Hindlimb muscle (tissue), 1 donor: ENCODE measurements around the gene SGMS1. TPM values are rescaled to one million over a fixed set of nuclear protein-coding genes. Genes with fewer than 3 reads are reported as not detected.
A peak's percentile ranks its signal among the peaks of the same experiment; 100 is the strongest.

Source experiments
- DNase-seq: peaks from one replicate; pipeline ENCODE4 v3.0.0-alpha.2; 2013
- polyA plus RNA-seq: library from polyadenylated mRNA; unstranded; fragments of 120-200 nt; gene quantifications from one replicate; pipeline ENCODE4 v1.2.1, GENCODE V29; 2013; ENCODE audit not compliant: insufficient read length

Gene SGMS1
- polyA plus RNA-seq, 1 donor: 25.4 TPM

GRCh38 chr10:50325449-50326171 is 298.1 kb downstream of the SGMS1 start:
- DNase-seq: no peak

- DNase-seq: no peak
Measured at GRCh38 chr10:50324680-50325393, 298.9 kb downstream of the SGMS1 start.

GRCh38 chr10:50324046-50324445 is 299.7 kb downstream of the SGMS1 start:
- no peak for DNase-seq

GRCh38 chr10:50322077-50322476 is 301.7 kb downstream of the SGMS1 start:
- no peak for DNase-seq

- no peak for DNase-seq
Measured at GRCh38 chr10:50318129-50318528, 305.6 kb downstream of the SGMS1 start.

- no peak for DNase-seq
Measured at GRCh38 chr10:50316695-50317648, 306.8 kb downstream of the SGMS1 start.

- DNase-seq: peak; percentile 32
Measured at GRCh38 chr10:50316174-50316573, 307.6 kb downstream of the SGMS1 start.

GRCh38 chr10:50315424-50315823 is 308.3 kb downstream of the SGMS1 start:
- no peak for DNase-seq

GRCh38 chr10:50314169-50315071 is 309.3 kb downstream of the SGMS1 start:
- no peak for DNase-seq

GRCh38 chr10:50312464-50313437 is 311.0 kb downstream of the SGMS1 start:
- DNase-seq: no peak

GRCh38 chr10:50310560-50311174 is 313.1 kb downstream of the SGMS1 start:
- no peak for DNase-seq

- DNase-seq: no peak
Measured at GRCh38 chr10:50309342-50309741, 314.4 kb downstream of the SGMS1 start.

- no peak for DNase-seq
Measured at GRCh38 chr10:50304660-50305059, 319.1 kb downstream of the SGMS1 start.

GRCh38 chr10:50299948-50300669 is 323.6 kb downstream of the SGMS1 start:
- DNase-seq: no peak

GRCh38 chr10:50295367-50295766 is 328.4 kb downstream of the SGMS1 start:
- DNase-seq: no peak

GRCh38 chr10:50294582-50294981 is 329.2 kb downstream of the SGMS1 start:
- no peak for DNase-seq

GRCh38 chr10:50293513-50294313 is 330.0 kb downstream of the SGMS1 start:
- DNase-seq: no peak

GRCh38 chr10:50291261-50291850 is 332.4 kb downstream of the SGMS1 start:
- no peak for DNase-seq
